Right lobe of liver (tissue), 6 donors: Measurements from ENCODE around the gene ICAM4. TPM values are rescaled to one million over a fixed set of nuclear protein-coding genes. Genes with fewer than 3 reads are reported as not detected.

ENCODE experiments used
- ATAC-seq, 4 donors: fragments of 200-7000 bp; cut with Tn5 transposase; one replicate each; pipeline ENCODE4 v1.9.1; 2020; ENCODE audit warnings: mild to moderate bottlenecking in 4 of 4, moderate library complexity in 4 of 4
- DNase-seq, 3 donors: peaks; one replicate each; pipeline ENCODE4 v3.0.0-alpha.2; 2020
- H3K27ac ChIP-seq, 3 donors: fragments of 200-600 bp; one replicate each; pipeline ENCODE4 v1.8.0; 2022
- H3K27me3 ChIP-seq, 2 donors: fragments of 200-600 bp; one replicate each; pipeline ENCODE4 v1.8.0; 2022
- H3K36me3 ChIP-seq, 4 donors: fragments of 200-600 bp; sonication (generic) in 1 of 4; one replicate each; pipeline versions ENCODE4 v1.5.1 to v1.8.0; 2017 to 2022; ENCODE audit warnings: control low read depth in 1 of 4
- H3K4me1 ChIP-seq, 4 donors: fragments of 200-600 bp; sonication (generic) in 1 of 4; one replicate each; pipeline versions ENCODE4 v1.5.1 to v1.8.0; 2017 to 2022; ENCODE audit warnings: control low read depth in 1 of 4
- H3K4me3 ChIP-seq, 3 donors: fragments of 200-600 bp; one replicate each; pipeline ENCODE4 v1.8.0; 2022
- H3K9me3 ChIP-seq, 4 donors: fragments of 200-600 bp; sonication (generic) in 1 of 4; one replicate each; pipeline versions ENCODE4 v1.5.1 to v1.8.0; 2017 to 2022; ENCODE audit warnings: control low read depth in 1 of 4
- POLR2A ChIP-seq: fragments of 450-650 bp; IDR thresholded peaks from one replicate; pipeline ENCODE4 v1.6.1; 2017; ENCODE audit warnings: antibody characterized with exemption, mild to moderate bottlenecking
- WGBS: methylation state at CpG from one replicate; pipeline ENCODE4 v1.1.6; 2018; ENCODE audit warnings: low coverage, low lambda C conversion rate; ENCODE audit not compliant: insufficient coverage; ENCODE audit errors: missing lambda C conversion rate; 5-methylcytosine and 5-hydroxymethylcytosine counted together
- intact Hi-C, 2 donors: fragments of 100-400 bp; cut with DNase I; formaldehyde crosslinking; loops; one replicate each; pipeline versions ENCODE4 v1.11.2 to v1.14.1; 2022
- total RNA-seq, 6 experiments: library from RNA; depleted of rRNA in 2 of 6; stranded (reverse); fragments of >200 nt in 2 of 6; fragmentation: NEBNext Ultra II Directional in 3 of 6; extraction: Animal tissue kit (Norgen Biotek cat#: 25700) in 3 of 6; gene quantifications; one replicate each; pipeline versions ENCODE4 v1.1.0 to v1.2.4, GENCODE V29; 2016 to 2023
- TF ChIP-seq, protein P1 (sequence below), 4 donors: fragments of 200-600 bp in 3 of 4; fragments of 450-650 bp in 1 of 4; IDR thresholded peaks; one replicate each; pipeline versions ENCODE4 v1.5.1 to v1.8.0; 2016 to 2022; ENCODE audit warnings: antibody characterized with exemption in 4 of 4, mild to moderate bottlenecking in 2 of 4
- donor health status: DM: no; HTN: yes; CAD: no.
- donor health status: DM: no; HTN: no; CAD: no.
- donor health status: DM: no; HTN: no; CAD: no.
- donor health status: DM: no; HTN: yes; CAD: no.
- donor health status: DM: no; HTN: yes; CAD: no.

Gene ICAM4
- total RNA-seq, 6 experiments from 2014 or later: 0.62 to 1.6 (median 0.80) TPM; not detected in 3

DNA sequence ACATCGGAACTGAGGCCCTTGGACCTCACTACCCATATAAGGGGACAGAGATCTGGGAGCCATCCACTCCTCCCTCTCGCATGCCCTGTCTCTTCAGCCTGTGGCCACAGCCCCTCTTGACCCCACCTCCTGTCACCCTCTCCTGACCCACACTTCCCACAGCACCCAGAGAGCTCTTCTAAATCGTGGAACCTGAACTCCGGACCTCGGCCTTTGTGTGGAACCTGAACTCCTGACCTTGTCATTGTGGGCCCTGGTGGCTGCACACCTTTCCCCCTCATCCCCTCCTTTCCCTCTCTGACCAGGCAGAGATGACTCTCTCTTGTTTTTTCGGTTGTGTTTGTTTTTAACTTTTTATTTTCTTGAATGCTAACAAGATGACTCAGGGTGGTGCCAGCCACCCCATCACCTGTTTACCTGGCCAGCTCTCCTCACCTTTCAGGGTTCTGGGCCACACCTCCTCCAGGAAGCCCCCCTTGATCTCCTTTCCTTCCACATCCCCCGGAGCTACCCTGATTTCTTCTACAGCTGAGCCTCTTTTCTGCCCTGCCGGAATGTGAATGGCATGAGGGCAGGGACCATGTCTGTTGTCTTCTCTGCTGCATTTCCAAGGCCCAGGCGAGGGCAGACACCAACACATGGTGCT, 29.7 kb upstream of the ICAM4 start:
- intact Hi-C loops: loop anchor here (5.0 to 10.0 kb wide), 2 partner anchors 72 to 135 kb away; no protein-coding TSS in a partner anchor
- H3K36me3 ChIP-seq: peaks cover 0 to 33% (median 16%) of the 10 kb centered on the region in 4 donors
- no peaks in the 10 kb centered on the region for H3K27me3 ChIP-seq
- H3K27ac ChIP-seq: no peak overlapping the region
- no peak for ATAC-seq
- no peak overlapping the region for H3K4me3 ChIP-seq
- TF ChIP-seq POLR2A: no peak
- TF ChIP-seq, protein P1, sequence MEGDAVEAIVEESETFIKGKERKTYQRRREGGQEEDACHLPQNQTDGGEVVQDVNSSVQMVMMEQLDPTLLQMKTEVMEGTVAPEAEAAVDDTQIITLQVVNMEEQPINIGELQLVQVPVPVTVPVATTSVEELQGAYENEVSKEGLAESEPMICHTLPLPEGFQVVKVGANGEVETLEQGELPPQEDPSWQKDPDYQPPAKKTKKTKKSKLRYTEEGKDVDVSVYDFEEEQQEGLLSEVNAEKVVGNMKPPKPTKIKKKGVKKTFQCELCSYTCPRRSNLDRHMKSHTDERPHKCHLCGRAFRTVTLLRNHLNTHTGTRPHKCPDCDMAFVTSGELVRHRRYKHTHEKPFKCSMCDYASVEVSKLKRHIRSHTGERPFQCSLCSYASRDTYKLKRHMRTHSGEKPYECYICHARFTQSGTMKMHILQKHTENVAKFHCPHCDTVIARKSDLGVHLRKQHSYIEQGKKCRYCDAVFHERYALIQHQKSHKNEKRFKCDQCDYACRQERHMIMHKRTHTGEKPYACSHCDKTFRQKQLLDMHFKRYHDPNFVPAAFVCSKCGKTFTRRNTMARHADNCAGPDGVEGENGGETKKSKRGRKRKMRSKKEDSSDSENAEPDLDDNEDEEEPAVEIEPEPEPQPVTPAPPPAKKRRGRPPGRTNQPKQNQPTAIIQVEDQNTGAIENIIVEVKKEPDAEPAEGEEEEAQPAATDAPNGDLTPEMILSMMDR (IDR thresholded peaks at IDR 0.05): no peak
- no peaks in the 10 kb centered on the region for H3K9me3 ChIP-seq
- WGBS: 28% methylated on average over 6 of the region's 9 CpGs
- H3K4me1 ChIP-seq: peaks cover 0 to 13% (median 2%) of the 10 kb centered on the region in 4 donors
- no peak for DNase-seq

DNA sequence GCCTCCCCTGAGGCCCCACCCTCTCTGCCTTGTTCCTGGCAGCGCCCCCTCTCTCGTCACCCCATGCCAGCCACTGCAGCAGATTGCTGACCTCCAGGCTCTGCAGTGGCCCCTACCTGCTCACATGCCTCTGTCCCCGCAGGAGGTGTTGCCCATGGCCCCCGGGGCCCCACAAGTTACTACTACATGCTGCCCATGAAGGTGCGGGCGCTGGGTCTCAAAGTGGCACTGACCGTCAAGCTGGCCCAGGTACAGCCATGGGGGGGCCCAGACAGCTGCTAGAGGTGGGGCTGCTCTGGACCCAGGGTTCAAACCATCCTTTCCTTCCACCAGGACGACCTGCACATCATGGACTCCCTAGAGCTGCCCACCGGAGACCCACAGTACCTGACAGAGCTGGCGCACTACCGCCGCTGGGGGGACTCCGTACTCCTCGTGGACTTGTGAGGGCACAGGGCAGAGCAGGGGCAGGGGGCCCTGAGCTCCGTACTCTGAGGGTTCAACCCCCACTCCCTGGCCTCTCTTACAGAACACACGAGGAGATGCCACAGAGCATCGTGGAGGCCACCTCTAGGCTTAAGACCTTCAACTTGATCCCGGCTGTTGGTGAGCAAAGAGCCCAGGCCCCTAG, 28.6 kb upstream of the ICAM4 start:
- H3K9me3 ChIP-seq: no peaks in the 10 kb centered on the region
- peaks cover 0 to 13% (median 2%) of the 10 kb centered on the region in 4 donors for H3K4me1 ChIP-seq
- DNase-seq (no peak), ATAC-seq (peak in 1 of 4 donors; percentile 3)
- intact Hi-C loops: loop anchor here (5.0 to 10.0 kb wide), 2 partner anchors 73 to 134 kb away; no protein-coding TSS in a partner anchor
- H3K36me3 ChIP-seq: peaks cover 0 to 33% (median 16%) of the 10 kb centered on the region in 4 donors
- no peak overlapping the region for H3K4me3 ChIP-seq
- H3K27ac ChIP-seq: no peak overlapping the region
- H3K27me3 ChIP-seq: no peaks in the 10 kb centered on the region
- WGBS: 92% methylated on average over 2 of the region's 18 CpGs
- TF ChIP-seq POLR2A: no peak
- TF ChIP-seq, protein P1 (IDR thresholded peaks at IDR 0.05): no peak

DNA sequence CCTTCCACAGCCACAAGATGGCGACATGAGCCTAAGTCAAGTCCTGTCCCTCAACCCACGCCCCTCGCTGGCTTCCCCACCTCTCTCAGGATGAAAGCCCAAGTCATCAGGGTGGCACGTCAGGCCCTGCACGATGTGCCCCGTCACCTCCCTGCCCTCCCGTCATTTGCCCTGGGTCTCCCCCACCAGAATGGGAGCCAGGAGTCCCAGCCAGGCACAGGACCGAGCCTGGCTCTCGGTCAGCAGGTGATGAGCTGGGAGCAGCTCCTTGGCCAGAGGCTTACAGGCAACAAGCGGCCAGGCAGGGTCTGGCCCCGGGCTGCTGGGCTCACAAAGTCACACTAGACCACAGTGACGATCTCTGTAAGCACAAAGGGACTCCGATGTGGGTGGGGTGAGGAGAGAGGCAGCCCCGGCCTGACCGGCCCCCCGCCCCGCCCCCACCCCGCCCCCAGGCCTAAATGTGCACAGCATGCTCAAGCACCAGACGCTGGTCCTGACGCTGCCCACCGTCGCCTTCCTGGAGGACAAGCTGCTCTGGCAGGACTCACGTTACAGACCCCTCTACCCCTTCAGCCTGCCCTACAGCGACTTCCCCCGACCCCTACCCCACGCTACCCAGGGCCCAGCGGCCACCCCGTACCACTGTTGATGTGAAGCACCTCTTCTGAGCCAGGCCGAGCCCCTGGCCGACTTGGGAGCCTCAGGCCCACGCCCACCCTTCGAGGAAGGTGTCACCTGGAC, 27.4 kb upstream of the ICAM4 start:
- Histone ChIP-seq H3K4me1 (peaks cover 0 to 13% (median 2%) of the 10 kb centered on the region in 4 donors), H3K27me3 (no peaks in the 10 kb centered on the region), H3K4me3 (no peak overlapping the region), H3K9me3 (no peaks in the 10 kb centered on the region), H3K27ac (no peak overlapping the region), H3K36me3 (peaks cover 0 to 30% (median 15%) of the 10 kb centered on the region in 4 donors)
- intact Hi-C loops: loop anchor here (5.0 to 10.0 kb wide), 2 partner anchors 75 to 133 kb away; no protein-coding TSS in a partner anchor
- no peak for TF ChIP-seq POLR2A
- TF ChIP-seq, protein P1 (IDR thresholded peaks at IDR 0.05): peak; percentile 48 to 70 (median 68)
- ATAC-seq (peak; percentile 58 to 74 (median 67)), DNase-seq (peak; percentile 76 to 83 (median 81))
- 28% methylated on average over 5 of the region's 32 CpGs for WGBS

DNA sequence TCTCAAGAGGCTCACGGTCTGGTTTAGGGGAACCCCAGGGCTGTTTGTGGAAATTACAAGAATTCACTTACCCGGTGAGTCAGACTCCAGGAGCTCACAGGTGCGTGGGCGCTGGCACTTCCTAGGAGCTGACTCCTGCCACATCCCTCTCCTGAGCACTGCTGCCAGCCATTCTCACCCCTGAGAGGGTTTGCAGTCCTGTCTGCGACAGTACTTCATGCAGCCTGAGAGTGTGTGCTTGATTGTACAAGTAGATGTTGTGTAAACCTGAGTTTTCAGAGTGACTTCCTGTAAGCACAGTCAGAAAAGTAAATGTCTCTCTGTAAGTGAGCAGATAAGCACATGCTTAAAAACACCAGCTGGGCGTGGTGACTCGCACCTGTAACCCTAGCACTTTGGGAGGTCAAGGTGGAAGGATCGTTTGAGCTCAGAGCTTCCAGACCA, 26.6 kb upstream of the ICAM4 start:
- intact Hi-C loops: no loop called here
- ATAC-seq: peak in 1 of 4 donors; percentile 53
- TF ChIP-seq, protein P1 (IDR thresholded peaks at IDR 0.05): no peak
- TF ChIP-seq POLR2A: no peak
- DNase-seq: no peak
- Histone ChIP-seq H3K4me3 (no peak overlapping the region), H3K27me3 (no peaks in the 10 kb centered on the region), H3K27ac (no peak overlapping the region), H3K4me1 (peaks cover 0 to 13% (median 2%) of the 10 kb centered on the region in 4 donors), H3K36me3 (peaks cover 0 to 22% (median 9%) of the 10 kb centered on the region in 4 donors), H3K9me3 (no peaks in the 10 kb centered on the region)
- 54% methylated on average over 4 of the region's 8 CpGs for WGBS
